T-cell (primary cell): ENCODE measurements around the gene SGCA. TPM values are rescaled to one million over a fixed set of nuclear protein-coding genes. Genes with fewer than 3 reads are reported as not detected.

ENCODE experiments used
- ATAC-seq, 4 experiments: fragments of 200-7000 bp in 3 of 4; fragments of 150-1000 bp in 1 of 4; cut with Tn5 transposase; replicated peaks in 1 of 4; 1 replicate in 3 of 4; 2 replicates in 1 of 4; pipeline ENCODE4 v1.10.0; 2021; ENCODE audit warnings: moderate library complexity in 3 of 4, mild to moderate bottlenecking in 2 of 4, moderate number of reproducible peaks in 1 of 4
- CTCF ChIA-PET, 2 donors: fragments of 300-600 bp; sonication (Branson Sonifier 250); formaldehyde crosslinking; loops; one replicate each; lab custom pipeline; 2022; ENCODE audit warnings: antibody characterized with exemption in 2 of 2; lab: Charles Lee
- POLR2A ChIA-PET, 2 donors: fragments of 300-600 bp; sonication (Branson Sonifier 250); formaldehyde crosslinking; loops; one replicate each; lab custom pipeline; 2022; ENCODE audit warnings: antibody characterized with exemption in 2 of 2; lab: Charles Lee
- DNase-seq, 35 experiments: peaks; one replicate each; pipeline versions ENCODE4 v3.0.0 to v3.0.0-alpha.2; 2013 to 2023
- H3K27ac ChIP-seq: one replicate; pipeline ENCODE4 v1.5.1; 2013; ENCODE audit warnings: low read length
- H3K27me3 ChIP-seq, 2 experiments: replicated peaks in 1 of 2; 1 replicate in 1 of 2; 2 replicates in 1 of 2; pipeline versions ENCODE4 v1.6.1 to v1.7.0; 2013; ENCODE audit warnings: low read length in 1 of 2, mixed read lengths in 1 of 2; ENCODE audit not compliant: control insufficient read depth in 2 of 2, insufficient read depth in 2 of 2; ENCODE audit errors: extremely low read depth in 1 of 2
- H3K36me3 ChIP-seq, 2 donors: 1 replicate in 1 of 2; 2 replicates in 1 of 2; pipeline versions ENCODE4 v1.6.1 to v1.7.0; 2013; ENCODE audit warnings: low read length in 1 of 2; ENCODE audit not compliant: control insufficient read depth in 2 of 2, insufficient read depth in 1 of 2; ENCODE audit errors: extremely low read depth in 1 of 2
- H3K4me1 ChIP-seq, 2 experiments: 1 replicate in 1 of 2; 2 replicates in 1 of 2; pipeline versions ENCODE4 v1.6.1 to v1.7.0; 2013; ENCODE audit warnings: low read length in 2 of 2, mixed read lengths in 1 of 2; ENCODE audit not compliant: insufficient read depth in 2 of 2, control insufficient read depth in 1 of 2; ENCODE audit errors: extremely low read depth in 1 of 2
- H3K4me3 ChIP-seq, 2 donors: 1 replicate in 1 of 2; 2 replicates in 1 of 2; pipeline versions ENCODE4 v1.5.1 to v1.7.0; 2013; ENCODE audit warnings: mild to moderate bottlenecking in 2 of 2, low read length in 1 of 2, moderate library complexity in 1 of 2; ENCODE audit not compliant: control insufficient read depth in 1 of 2; ENCODE audit errors: extremely low read depth in 1 of 2
- H3K9me3 ChIP-seq: 2 replicates; pipeline ENCODE4 v1.7.0; 2013
- H3K27ac Mint-ChIP-seq, 2 donors: one replicate each; pipeline ENCODE4 v1.8.0; 2020 to 2021; ENCODE audit warnings: mild to moderate bottlenecking in 2 of 2, mixed read lengths in 2 of 2
- H3K27me3 Mint-ChIP-seq, 2 donors: one replicate each; pipeline ENCODE4 v1.8.0; 2021 to 2022; ENCODE audit warnings: mixed read lengths in 2 of 2
- H3K36me3 Mint-ChIP-seq: one replicate; pipeline ENCODE4 v1.8.0; 2021; ENCODE audit warnings: mixed read lengths
- H3K4me1 Mint-ChIP-seq, 3 donors: one replicate each; pipeline ENCODE4 v1.8.0; 2020 to 2022; ENCODE audit warnings: mixed read lengths in 3 of 3, mild to moderate bottlenecking in 1 of 3
- H3K4me3 Mint-ChIP-seq, 3 donors: one replicate each; pipeline ENCODE4 v1.8.0; 2020 to 2022; ENCODE audit warnings: mild to moderate bottlenecking in 3 of 3, mixed read lengths in 3 of 3, moderate library complexity in 3 of 3
- H3K9me3 Mint-ChIP-seq, 3 donors: one replicate each; pipeline ENCODE4 v1.8.0; 2020 to 2022; ENCODE audit warnings: mixed read lengths in 3 of 3
- WGBS: methylation state at CpG from one replicate; pipeline ENCODE4 v1.1.5; 2013; ENCODE audit warnings: missing lambda C conversion rate; ENCODE audit not compliant: insufficient coverage; 5-methylcytosine and 5-hydroxymethylcytosine counted together
- total RNA-seq, 35 experiments: library from RNA in 6 of 35; stranded (reverse) in 6 of 35; fragments of 120-200 nt in 1 of 35; gene quantifications; one replicate each; pipeline versions ENCODE4 v1.2.1 to v1.2.4 and lab custom pipeline; 2013 to 2026

SGCA gene
- total RNA-seq, 5 donors from 2014 or later (not counting 1 experiment from before 2014, with no cell fraction given) = 0.33 TPM; not detected in 4

GRCh38 chr17:50147841-50148225 is 18.0 kb upstream of the SGCA start:
- CTCF ChIA-PET = interaction anchor here (0.6 to 1.4 kb wide), 4 partner anchors 9 to 1544 kb away, joined by 3 to 6 read pairs (median 5); no protein-coding TSS in a partner anchor

DNA sequence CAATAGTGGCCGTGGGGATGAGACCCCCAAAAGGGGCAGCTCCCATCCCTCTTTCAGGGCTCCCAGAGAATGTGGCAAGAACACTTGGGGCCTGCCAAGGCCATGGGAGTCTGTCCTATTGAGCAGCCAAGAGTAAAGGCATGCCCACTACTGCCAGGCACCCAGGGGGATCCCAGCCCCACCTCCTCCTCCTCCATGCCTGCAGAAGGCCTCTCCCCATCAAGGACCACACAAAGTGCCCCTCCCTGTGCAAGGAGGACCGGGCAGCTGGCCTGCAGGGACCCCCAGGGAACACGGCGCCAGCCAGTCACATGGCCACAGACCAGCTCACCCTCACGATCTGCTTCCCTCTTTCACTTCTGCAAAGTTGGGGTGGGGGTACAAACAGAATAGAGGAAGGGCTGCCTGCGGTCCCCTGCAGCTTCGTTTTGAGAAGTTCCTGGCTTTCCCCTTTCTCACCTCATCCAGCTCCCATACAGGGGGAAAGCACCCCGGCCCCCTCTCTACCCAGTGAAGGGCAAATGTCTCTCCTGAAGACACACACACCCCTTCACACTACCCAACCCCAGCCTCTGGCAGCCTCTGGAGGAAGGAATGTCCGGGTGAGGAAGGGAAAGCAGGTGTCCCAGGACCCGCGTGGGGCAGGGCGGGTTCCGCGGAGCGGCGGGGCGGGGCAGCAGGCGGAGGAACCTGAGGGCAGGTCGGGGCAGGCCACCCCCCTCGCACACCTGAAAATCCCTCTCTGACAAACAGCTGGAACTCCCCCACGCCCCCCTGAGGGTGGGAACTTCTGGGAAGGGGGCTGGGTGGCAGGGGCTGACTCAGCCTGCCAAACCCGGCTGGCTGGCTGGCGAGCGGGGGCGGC is 17.3 kb upstream of the SGCA start:
- H3K4me3 ChIP-seq = peak overlapping the region; percentile 61 to 82
- 3% methylated on average over 6 of the region's 25 CpGs for WGBS
- ATAC-seq = peak; percentile 10 to 34 (median 17)
- Mint-ChIP-seq H3K27ac (peak overlapping the region; percentile 97 to 99), H3K4me3 (peak overlapping the region; percentile 89 to 96 (median 92)), H3K36me3 (peaks cover 14% of the 10 kb centered on the region), H3K27me3 (no peaks in the 10 kb centered on the region), H3K9me3 (no peaks in the 10 kb centered on the region), H3K4me1 (peaks cover 59 to 63% (median 60%) of the 10 kb centered on the region in 3 donors)
- H3K36me3 ChIP-seq = peaks cover 3 to 27% of the 10 kb centered on the region in 2 donors
- H3K27me3 ChIP-seq = no peaks in the 10 kb centered on the region
- H3K27ac ChIP-seq = peak overlapping the region; percentile 79
- H3K9me3 ChIP-seq = no peaks in the 10 kb centered on the region
- peaks cover 27 to 76% of the 10 kb centered on the region in 2 experiments for H3K4me1 ChIP-seq
- CTCF ChIA-PET = interaction anchor here (0.6 to 1.4 kb wide), 4 partner anchors 9 to 1544 kb away, joined by 3 to 6 read pairs (median 5); no protein-coding TSS in a partner anchor
- peak in 27 of 35 experiments; percentile 37 to 77 (median 53) for DNase-seq
- POLR2A ChIA-PET = interaction anchor here (0.5 to 0.7 kb wide), 2 partner anchors 143 to 400 kb away, joined by 4 to 10 read pairs; no protein-coding TSS in a partner anchor

More at GRCh38 chr17:50147841-50148225, 18.0 kb upstream of the SGCA start:
- Histone ChIP-seq H3K36me3 (peaks cover 3 to 33% of the 10 kb centered on the region in 2 donors), H3K27ac (peak overlapping the region; percentile 79), H3K9me3 (no peaks in the 10 kb centered on the region), H3K27me3 (no peaks in the 10 kb centered on the region), H3K4me1 (peaks cover 27 to 82% of the 10 kb centered on the region in 2 experiments), H3K4me3 (peak overlapping the region; percentile 61 to 82)
- ATAC-seq (no peak), DNase-seq (no peak)
- Mint-ChIP-seq H3K27me3 (no peaks in the 10 kb centered on the region), H3K4me3 (peak overlapping the region; percentile 89 to 96 (median 92)), H3K4me1 (peaks cover 65 to 68% (median 66%) of the 10 kb centered on the region in 3 donors), H3K27ac (peak overlapping the region; percentile 97 to 99), H3K36me3 (peaks cover 18% of the 10 kb centered on the region), H3K9me3 (no peaks in the 10 kb centered on the region)
- WGBS = 23% methylated on average over 3 of the region's 5 CpGs
- POLR2A ChIA-PET = interaction anchor here in 1 of 2 donors (0.5 kb wide), 1 partner anchor 143 kb away, joined by 4 read pairs; no protein-coding TSS in a partner anchor

GRCh38 chr17:50149091-50149416 is 16.8 kb upstream of the SGCA start:
- Histone ChIP-seq H3K4me3 (peak overlapping the region; percentile 79 to 82), H3K36me3 (peaks cover 3 to 21% of the 10 kb centered on the region in 2 donors), H3K4me1 (peaks cover 27 to 70% of the 10 kb centered on the region in 2 experiments), H3K27me3 (no peaks in the 10 kb centered on the region), H3K9me3 (no peaks in the 10 kb centered on the region), H3K27ac (peak overlapping the region; percentile 29)
- CTCF ChIA-PET = interaction anchor here (1.1 to 1.4 kb wide), 3 partner anchors 13 to 55 kb away, joined by 4 to 6 read pairs (median 6); no protein-coding TSS in a partner anchor
- Mint-ChIP-seq H3K27me3 (no peaks in the 10 kb centered on the region), H3K27ac (peak overlapping the region; percentile 84 to 86), H3K9me3 (no peaks in the 10 kb centered on the region), H3K4me3 (peak overlapping the region; percentile 81 to 96 (median 92)), H3K36me3 (peaks cover 11% of the 10 kb centered on the region), H3K4me1 (peaks cover 53 to 58% (median 54%) of the 10 kb centered on the region in 3 donors)
- ATAC-seq (peak in 3 of 4 experiments; percentile 2 to 10 (median 8)), DNase-seq (no peak)
- under 1% methylated on average over 29 of the region's 30 CpGs for WGBS
- POLR2A ChIA-PET = interaction anchor here in 1 of 2 donors (0.7 kb wide), 1 partner anchor 400 kb away, joined by 10 read pairs; no protein-coding TSS in a partner anchor

- peaks cover 3 to 15% of the 10 kb centered on the region in 2 donors for H3K36me3 ChIP-seq
- Mint-ChIP-seq H3K4me3 (peak overlapping the region; percentile 81 to 96 (median 92)), H3K27ac (peak overlapping the region; percentile 84 to 86), H3K36me3 (peaks cover 5% of the 10 kb centered on the region), H3K4me1 (peaks cover 47 to 58% (median 53%) of the 10 kb centered on the region in 3 donors), H3K9me3 (no peaks in the 10 kb centered on the region), H3K27me3 (no peaks in the 10 kb centered on the region)
- no peaks in the 10 kb centered on the region for H3K9me3 ChIP-seq
- DNase-seq (peak in 31 of 35 experiments; percentile 37 to 81 (median 59)), ATAC-seq (peak; percentile 36 to 40 (median 38))
- H3K4me3 ChIP-seq = peak overlapping the region; percentile 79 to 82
- ChIA-PET POLR2A (no interaction called here), CTCF (interaction anchor here (0.9 to 1.4 kb wide), 4 partner anchors 11 to 56 kb away, joined by 3 to 6 read pairs (median 4); no protein-coding TSS in a partner anchor)
- peaks cover 27 to 69% of the 10 kb centered on the region in 2 experiments for H3K4me1 ChIP-seq
- WGBS = under 1% methylated on average over 123 of the region's 123 CpGs
- peak overlapping the region; percentile 29 for H3K27ac ChIP-seq
- no peaks in the 10 kb centered on the region for H3K27me3 ChIP-seq
Observed at GRCh38 chr17:50149417-50150353, 16.1 kb upstream of the SGCA start.

- POLR2A ChIA-PET = interaction anchor here in 1 of 2 donors (0.6 kb wide), 1 partner anchor 394 kb away, joined by 9 read pairs; no protein-coding TSS in a partner anchor
- ATAC-seq = peak in 2 of 4 experiments; percentile 9 to 15
- H3K27ac ChIP-seq = peak within 1 kb of the TSS; percentile 67
Observed at GRCh38 chr17:50150354-50151040, 15.3 kb upstream of the SGCA start, which contains the start of gene PPP1R9B. PPP1R9B (minus strand) TSS chr17:50150677; CDS start chr17:50150513, 164 bp downstream.

More at GRCh38 chr17:50150354-50151040, 15.3 kb upstream of the SGCA start, which contains the start of gene PPP1R9B:
- peaks cover 45 to 54% (median 50%) of the 10 kb centered on the region in 3 donors for H3K4me1 Mint-ChIP-seq
- H3K9me3 ChIP-seq = no peaks in the 10 kb centered on the region
- peak within 1 kb of the TSS; percentile 88 to 94 for H3K27ac Mint-ChIP-seq
- H3K36me3 Mint-ChIP-seq = peaks cover under 1% of the 10 kb centered on the region
- DNase-seq = peak in 2 of 35 experiments; percentile 29 to 34
- H3K36me3 ChIP-seq = peaks cover 0 to 7% of the 10 kb centered on the region in 2 donors
- H3K4me1 ChIP-seq = peaks cover 27 to 60% of the 10 kb centered on the region in 2 experiments
- WGBS = under 1% methylated on average over 63 of the region's 69 CpGs
- peak within 1 kb of the TSS; percentile 83 to 96 (median 92) for H3K4me3 Mint-ChIP-seq
- no peaks in the 10 kb centered on the region for H3K9me3 Mint-ChIP-seq
- CTCF ChIA-PET = interaction anchor here (0.6 to 2.7 kb wide), 7 partner anchors 10 to 761 kb away, joined by 3 to 26 read pairs (median 4); partner anchors contain the start of gene PDK2 (in 1 of the 2)
- peak within 1 kb of the TSS; percentile 79 to 82 for H3K4me3 ChIP-seq
- no peaks in the 10 kb centered on the region for H3K27me3 Mint-ChIP-seq
- H3K27me3 ChIP-seq = no peaks in the 10 kb centered on the region
